CD4-positive, alpha-beta T cell (primary cell): ENCODE measurements around the gene HIBADH. TPM values are rescaled to one million over a fixed set of nuclear protein-coding genes. Genes with fewer than 3 reads are reported as not detected.

Source experiments
- ATAC-seq: fragments of 200-7000 bp; cut with Tn5 transposase; one replicate; pipeline ENCODE4 v1.10.0; 2022; ENCODE audit warnings: mild to moderate bottlenecking; ENCODE audit not compliant: poor library complexity
- CTCF ChIA-PET: fragments of 350-600 bp; sonication (Branson Sonifier 250); formaldehyde crosslinking; loops from one replicate; lab custom pipeline; 2021; ENCODE audit warnings: antibody characterized with exemption, inconsistent platforms; lab: Charles Lee
- POLR2A ChIA-PET: fragments of 350-600 bp; sonication (Branson Sonifier 250); formaldehyde crosslinking; loops from one replicate; lab custom pipeline; 2021; ENCODE audit warnings: antibody characterized with exemption, inconsistent platforms; lab: Charles Lee
- DNase-seq, 14 experiments: peaks; one replicate each; pipeline ENCODE4 v3.0.0-alpha.2; 2013 to 2020; ENCODE audit warnings: mixed read lengths in 2 of 14
- H3K27ac ChIP-seq, 2 donors: one replicate each; pipeline versions ENCODE4 v1.5.1 to v1.7.0; 2013; ENCODE audit warnings: low read length in 2 of 2, low read depth in 1 of 2, mild to moderate bottlenecking in 1 of 2
- H3K27me3 ChIP-seq, 2 experiments: 1 replicate in 1 of 2; 2 replicates in 1 of 2; pipeline versions ENCODE4 v1.6.1 to v1.7.0; 2013; ENCODE audit warnings: low read length in 2 of 2, control low read depth in 1 of 2, mild to moderate bottlenecking in 1 of 2, moderate library complexity in 1 of 2; ENCODE audit not compliant: insufficient read depth in 2 of 2, control insufficient read depth in 1 of 2
- H3K36me3 ChIP-seq: one replicate; pipeline ENCODE4 v1.6.1; 2013; ENCODE audit warnings: low read length, control low read depth; ENCODE audit not compliant: insufficient read depth
- H3K4me1 ChIP-seq: one replicate; pipeline ENCODE4 v1.6.1; 2013; ENCODE audit warnings: low read length, control low read depth; ENCODE audit not compliant: insufficient read depth
- H3K4me3 ChIP-seq: one replicate; pipeline ENCODE4 v1.5.1; 2013; ENCODE audit warnings: mild to moderate bottlenecking, low read length, moderate library complexity
- H3K9me3 ChIP-seq, 2 experiments: 1 replicate in 1 of 2; 2 replicates in 1 of 2; pipeline versions ENCODE4 v1.6.1 to v1.7.0; 2013; ENCODE audit warnings: low read length in 2 of 2, mild to moderate bottlenecking in 2 of 2, control low read depth in 1 of 2, moderate library complexity in 1 of 2; ENCODE audit not compliant: control insufficient read depth in 1 of 2, insufficient read depth in 1 of 2
- H3K27ac Mint-ChIP-seq: one replicate; pipeline ENCODE4 v1.8.0; 2020; ENCODE audit warnings: mixed read lengths
- H3K27me3 Mint-ChIP-seq: one replicate; pipeline ENCODE4 v1.8.0; 2021; ENCODE audit warnings: mixed read lengths
- H3K36me3 Mint-ChIP-seq: one replicate; pipeline ENCODE4 v1.8.0; 2021; ENCODE audit warnings: low read depth, mixed read lengths
- H3K4me1 Mint-ChIP-seq: one replicate; pipeline ENCODE4 v1.8.0; 2021; ENCODE audit warnings: low read depth, mixed read lengths
- H3K4me3 Mint-ChIP-seq: one replicate; pipeline ENCODE4 v1.8.0; 2020; ENCODE audit warnings: mild to moderate bottlenecking, mixed read lengths
- H3K9me3 Mint-ChIP-seq: one replicate; pipeline ENCODE4 v1.8.0; 2020; ENCODE audit warnings: mixed read lengths
- CTCF ChIP-seq: fragments of 200-600 bp; IDR thresholded peaks from one replicate; pipeline ENCODE4 v1.8.0; 2022; ENCODE audit warnings: antibody characterized with exemption, mild to moderate bottlenecking
- intact Hi-C, 2 experiments: fragments of 100-400 bp; cut with DNase I in 1 of 2; cut with micrococcal nuclease in 1 of 2; formaldehyde crosslinking; loops; one replicate each; pipeline versions ENCODE4 v1.15.1 to v1.9.0; 2023 to 2025; cut with DNase I, micrococcal nuclease
- total RNA-seq, 174 experiments: library from RNA in 2 of 174; stranded (reverse) in 2 of 174; gene quantifications; one replicate each; pipeline ENCODE4 v1.2.3 and lab custom pipeline; 2021 to 2026

HIBADH gene
- total RNA-seq, 2 experiments from 2014 or later, result 6.3 to 8.4 TPM

GRCh38 chr7:27633062-27633461 lies 29.6 kb downstream of the HIBADH start:
- Histone ChIP-seq H3K4me1 (peaks cover 4% of the 10 kb centered on the region), H3K27ac (no peak overlapping the region), H3K27me3 (no peaks in the 10 kb centered on the region), H3K36me3 (peaks cover 4% of the 10 kb centered on the region), H3K4me3 (no peak overlapping the region), H3K9me3 (no peaks in the 10 kb centered on the region)
- H3K27ac Mint-ChIP-seq, result no peak overlapping the region
- no peaks in the 10 kb centered on the region for H3K9me3 Mint-ChIP-seq
- H3K36me3 Mint-ChIP-seq, result peaks cover 58% of the 10 kb centered on the region
- ChIA-PET CTCF (interaction anchor here (0.6 kb wide), 1 partner anchor 347 kb away, joined by 3 read pairs; no protein-coding TSS in a partner anchor), POLR2A (no interaction called here)
- DNase-seq, result no peak
- no peak for ATAC-seq
- intact Hi-C loops, result no loop called here
- no peak overlapping the region for H3K4me3 Mint-ChIP-seq
- no peak for TF ChIP-seq CTCF
- H3K4me1 Mint-ChIP-seq, result peaks cover 30% of the 10 kb centered on the region
- no peaks in the 10 kb centered on the region for H3K27me3 Mint-ChIP-seq

- H3K27ac Mint-ChIP-seq, result no peak overlapping the region
- no peaks in the 10 kb centered on the region for H3K9me3 Mint-ChIP-seq
- intact Hi-C loops, result no loop called here
- H3K4me3 Mint-ChIP-seq, result no peak overlapping the region
- peaks cover 19% of the 10 kb centered on the region for H3K4me1 Mint-ChIP-seq
- ChIA-PET CTCF (no interaction called here), POLR2A (no interaction called here)
- peaks cover 4% of the 10 kb centered on the region for H3K4me1 ChIP-seq
- H3K27ac ChIP-seq, result no peak overlapping the region
- TF ChIP-seq CTCF, result no peak
- no peak overlapping the region for H3K4me3 ChIP-seq
- DNase-seq (no peak), ATAC-seq (no peak)
- H3K27me3 ChIP-seq, result no peaks in the 10 kb centered on the region
- H3K9me3 ChIP-seq, result no peaks in the 10 kb centered on the region
- peaks cover 62% of the 10 kb centered on the region for H3K36me3 Mint-ChIP-seq
- H3K36me3 ChIP-seq, result peaks cover 4% of the 10 kb centered on the region
- H3K27me3 Mint-ChIP-seq, result no peaks in the 10 kb centered on the region
These were observed 31.3 kb downstream of the HIBADH start for GRCh38 chr7:27631391-27631790.

DNA sequence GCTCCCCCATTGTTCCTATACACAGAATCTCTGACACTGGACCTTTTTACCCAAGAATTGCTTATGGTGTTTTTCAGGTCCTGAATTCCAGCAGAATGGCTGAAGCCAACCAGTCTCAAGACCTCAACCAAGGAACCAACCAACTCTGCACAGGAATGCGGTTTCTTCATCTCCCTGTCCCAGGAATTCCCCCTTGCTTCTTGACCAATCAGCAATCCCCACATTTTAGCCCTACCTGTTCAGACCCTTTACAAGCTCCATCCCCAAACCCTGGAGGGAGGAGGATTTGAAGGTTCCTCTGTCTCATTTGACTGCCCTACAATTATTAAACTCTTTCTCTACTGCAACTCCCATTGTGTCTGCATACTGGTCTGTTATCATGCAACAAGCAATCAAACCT lies 35.5 kb downstream of the HIBADH start:
- DNase-seq (no peak), ATAC-seq (no peak)
- Histone ChIP-seq H3K4me3 (no peak overlapping the region), H3K27ac (no peak overlapping the region), H3K36me3 (peaks cover 4% of the 10 kb centered on the region), H3K27me3 (no peaks in the 10 kb centered on the region), H3K4me1 (no peaks in the 10 kb centered on the region), H3K9me3 (peaks cover 0 to 6% of the 10 kb centered on the region in 2 experiments)
- POLR2A ChIA-PET, result no interaction called here
- no peak for TF ChIP-seq CTCF
- peaks cover 82% of the 10 kb centered on the region for H3K36me3 Mint-ChIP-seq
- H3K27me3 Mint-ChIP-seq, result no peaks in the 10 kb centered on the region
- CTCF ChIA-PET, result no interaction called here
- H3K27ac Mint-ChIP-seq, result no peak overlapping the region
- intact Hi-C loops, result no loop called here
- H3K4me3 Mint-ChIP-seq, result no peak overlapping the region
- H3K9me3 Mint-ChIP-seq, result peaks cover 10% of the 10 kb centered on the region
- no peaks in the 10 kb centered on the region for H3K4me1 Mint-ChIP-seq
